Measurements from ENCODE around the gene IL13. TPM values are rescaled to one million over a fixed set of nuclear protein-coding genes. Genes with fewer than 3 reads are reported as not detected.

IL13 gene
- polyA plus RNA-seq, 1 donor (not counting 4 experiments of a cell fraction or from before 2014, with no cell fraction given): not detected

- no peak overlapping the region for H3K9ac ChIP-seq (ENCODE audit: control insufficient read depth, extremely low read depth, insufficient read depth, low read length)
- no peaks in the 10 kb centered on the region for H3K9me3 ChIP-seq (ENCODE audit: control insufficient read depth, low read depth, low read length)
- H3K4me2 ChIP-seq (ENCODE audit: control insufficient read depth, extremely low read depth, insufficient read depth, low read depth, low read length): no peak overlapping the region
- no peaks in the 10 kb centered on the region for H4K20me1 ChIP-seq (ENCODE audit: control insufficient read depth, extremely low read depth, insufficient read depth, low read length)
- peaks cover 2% of the 10 kb centered on the region for H3K27me3 ChIP-seq (ENCODE audit: control insufficient read depth, extremely low read depth, insufficient read depth, low read length)
- TF ChIP-seq CTCF (optimal IDR thresholded peaks at IDR 0.05 in 1 of 3, IDR thresholded peaks at IDR 0.05 in 1 of 3, conservative IDR thresholded peaks at IDR 0.05 in 1 of 3; ENCODE audit: extremely low read depth in 1 of 3, insufficient read depth in 2 of 3, low read length in 3 of 3): no peak
- H3K27ac ChIP-seq (ENCODE audit: control insufficient read depth, insufficient read depth, low read length): no peak overlapping the region
- no peaks in the 10 kb centered on the region for H3K36me3 ChIP-seq (ENCODE audit: control insufficient read depth in 2 of 2, extremely low read depth in 1 of 2, insufficient read depth in 2 of 2, low read length in 2 of 2)
- no peak overlapping the region for H3K4me3 ChIP-seq (ENCODE audit: control insufficient read depth in 2 of 3, extremely low read depth in 1 of 3, insufficient read depth in 2 of 3, low read depth in 1 of 3, low read length in 3 of 3)
- FAIRE-seq: no peak
- no peak for DNase-seq (ENCODE audit: low read depth, low spot score)
- no peaks in the 10 kb centered on the region for H3K79me2 ChIP-seq (ENCODE audit: control insufficient read depth, insufficient read depth, low read length)
- dilution Hi-C loops (cut with MboI; ENCODE audit: extremely low pct_ligation_motif_present, low sequenced_read_pairs): no loop called here
- H2AFZ ChIP-seq (ENCODE audit: control insufficient read depth, low read length): no peak overlapping the region
- no peaks in the 10 kb centered on the region for H3K4me1 ChIP-seq (ENCODE audit: control insufficient read depth, extremely low read depth, insufficient read depth, low read length)
- H3K9me1 ChIP-seq (ENCODE audit: control insufficient read depth, extremely low read depth, insufficient read depth, low read length): no peaks in the 10 kb centered on the region
Measured at GRCh38 chr5:132662004-132662401, 4.0 kb downstream of the IL13 start.

GRCh38 chr5:132662925-132663770 lies 5.2 kb downstream of the IL13 start:
- TF ChIP-seq EZH2 (IDR thresholded peaks at IDR 0.05; ENCODE audit: low read length) (no peak), CTCF (optimal IDR thresholded peaks at IDR 0.05 in 1 of 3, IDR thresholded peaks at IDR 0.05 in 1 of 3, conservative IDR thresholded peaks at IDR 0.05 in 1 of 3; ENCODE audit: extremely low read depth in 1 of 3, insufficient read depth in 2 of 3, low read length in 3 of 3) (no peak)

More at GRCh38 chr5:132662925-132663770, 5.2 kb downstream of the IL13 start:
- Histone ChIP-seq H3K79me2 (ENCODE audit: control insufficient read depth, insufficient read depth, low read length) (no peaks in the 10 kb centered on the region), H3K9ac (ENCODE audit: control insufficient read depth, extremely low read depth, insufficient read depth, low read length) (no peak overlapping the region), H4K20me1 (ENCODE audit: control insufficient read depth, extremely low read depth, insufficient read depth, low read length) (no peaks in the 10 kb centered on the region), H2AFZ (ENCODE audit: control insufficient read depth, low read length) (no peak overlapping the region), H3K9me1 (ENCODE audit: control insufficient read depth, extremely low read depth, insufficient read depth, low read length) (no peaks in the 10 kb centered on the region), H3K9me3 (ENCODE audit: control insufficient read depth, low read depth, low read length) (no peaks in the 10 kb centered on the region), H3K4me1 (ENCODE audit: control insufficient read depth, extremely low read depth, insufficient read depth, low read length) (no peaks in the 10 kb centered on the region), H3K36me3 (ENCODE audit: control insufficient read depth in 2 of 2, extremely low read depth in 1 of 2, insufficient read depth in 2 of 2, low read length in 2 of 2) (no peaks in the 10 kb centered on the region), H3K27me3 (ENCODE audit: control insufficient read depth, extremely low read depth, insufficient read depth, low read length) (no peaks in the 10 kb centered on the region), H3K27ac (ENCODE audit: control insufficient read depth, insufficient read depth, low read length) (no peak overlapping the region), H3K4me3 (ENCODE audit: control insufficient read depth in 2 of 3, extremely low read depth in 1 of 3, insufficient read depth in 2 of 3, low read depth in 1 of 3, low read length in 3 of 3) (no peak overlapping the region), H3K4me2 (ENCODE audit: control insufficient read depth, extremely low read depth, insufficient read depth, low read depth, low read length) (no peak overlapping the region)
- DNase-seq (ENCODE audit: low read depth, low spot score) (no peak), FAIRE-seq (no peak)
- dilution Hi-C loops (cut with MboI; ENCODE audit: extremely low pct_ligation_motif_present, low sequenced_read_pairs): no loop called here

All from keratinocyte (primary cell).